H1 (cell line): ENCODE results near the gene EBF3. TPM values are rescaled to one million over a fixed set of nuclear protein-coding genes. Genes with fewer than 3 reads are reported as not detected.

Source experiments
- CTCF ChIA-PET: fragments of 300-600 bp; sonication (Branson Sonifier 250); formaldehyde crosslinking; loops from one replicate; lab custom pipeline; 2021; ENCODE audit not compliant: partially characterized antibody; lab: Charles Lee
- POLR2A ChIA-PET: fragments of 300-600 bp; sonication (Branson Sonifier 250); formaldehyde crosslinking; loops from one replicate; lab custom pipeline; 2021; ENCODE audit warnings: inconsistent platforms; ENCODE audit not compliant: partially characterized antibody; lab: Charles Lee
- DNase-seq, 2 experiments: peaks; one replicate each; pipeline versions ENCODE4 v3.0.0 to v3.0.0-alpha.2; 2010 to 2022; ENCODE audit warnings: low spot score in 2 of 2, low read depth in 1 of 2, mixed read lengths in 1 of 2
- FAIRE-seq: peaks from 2 replicates; lab custom pipeline; 2011; peaks lifted over from hg19 to GRCh38; lab: Jason Lieb, UNC
- H2AFZ ChIP-seq: 2 replicates; pipeline ENCODE4 v1.8.1; 2012; ENCODE audit warnings: low read length, inconsistent platforms
- H2AK5ac ChIP-seq: 2 replicates; pipeline ENCODE4 v1.6.1; 2013; ENCODE audit warnings: low read depth, low read length
- H2BK120ac ChIP-seq: replicated peaks from 2 replicates; pipeline ENCODE3; 2013; ENCODE audit warnings: low read depth, low read length, inconsistent platforms
- H2BK12ac ChIP-seq: 2 replicates; pipeline ENCODE4 v1.6.1; 2013; ENCODE audit warnings: low read depth, low read length
- H2BK15ac ChIP-seq: 2 replicates; pipeline ENCODE4 v1.6.1; 2013; ENCODE audit warnings: low read length
- H2BK20ac ChIP-seq: 2 replicates; pipeline ENCODE4 v1.6.1; 2013; ENCODE audit warnings: low read length
- H2BK5ac ChIP-seq: 2 replicates; pipeline ENCODE4 v1.6.1; 2013; ENCODE audit warnings: low read depth, low read length
- H3K14ac ChIP-seq: 2 replicates; pipeline ENCODE4 v1.6.1; 2013; ENCODE audit warnings: inconsistent platforms; ENCODE audit not compliant: insufficient read length
- H3K18ac ChIP-seq: 2 replicates; pipeline ENCODE4 v1.6.1; 2013; ENCODE audit warnings: low read length; ENCODE audit errors: extremely low read depth
- H3K23ac ChIP-seq: 2 replicates; pipeline ENCODE4 v1.6.1; 2013; ENCODE audit warnings: inconsistent platforms; ENCODE audit not compliant: insufficient read length
- H3K23me2 ChIP-seq: 2 replicates; pipeline ENCODE4 v1.6.1; 2013; ENCODE audit warnings: low read depth, low read length
- H3K27ac ChIP-seq: 2 replicates; pipeline ENCODE4 v1.6.1; 2011; ENCODE audit warnings: low read depth, low read length, inconsistent platforms
- H3K27me3 ChIP-seq, 4 experiments: replicated peaks in 1 of 4; 1 replicate in 1 of 4; 2 replicates in 3 of 4; pipeline versions ENCODE4 v1.6.1 to v1.8.1; 2011 to 2013; ENCODE audit warnings: low read length in 3 of 4, mild to moderate bottlenecking in 3 of 4, inconsistent platforms in 2 of 4, mixed read lengths in 2 of 4, moderate library complexity in 1 of 4; ENCODE audit not compliant: control insufficient read depth in 3 of 4, insufficient read depth in 3 of 4; ENCODE audit errors: extremely low read depth in 1 of 4
- H3K36me3 ChIP-seq, 4 experiments: 2 replicates each; pipeline versions ENCODE4 v1.6.1 to v1.8.1; 2011 to 2013; ENCODE audit warnings: mild to moderate bottlenecking in 4 of 4, low read length in 3 of 4, moderate library complexity in 2 of 4, control low read depth in 1 of 4, inconsistent platforms in 1 of 4; ENCODE audit not compliant: insufficient read depth in 4 of 4, control insufficient read depth in 2 of 4
- H3K4ac ChIP-seq: replicated peaks from 2 replicates; pipeline ENCODE3; 2013; ENCODE audit warnings: low read length, low read depth, mixed read lengths, inconsistent platforms; ENCODE audit not compliant: insufficient read length
- H3K4me1 ChIP-seq, 4 experiments: replicated peaks in 1 of 4; 1 replicate in 1 of 4; 2 replicates in 3 of 4; pipeline versions ENCODE4 v1.6.1 to v1.8.1; 2011 to 2013; ENCODE audit warnings: low read length in 3 of 4, inconsistent platforms in 2 of 4, mixed read lengths in 1 of 4; ENCODE audit not compliant: insufficient read depth in 4 of 4, control insufficient read depth in 3 of 4
- H3K4me2 ChIP-seq, 2 experiments: 2 replicates each; pipeline versions ENCODE4 v1.6.1 to v1.8.1; 2011 to 2013; ENCODE audit warnings: low read depth in 2 of 2, low read length in 2 of 2, control low read depth in 1 of 2, inconsistent platforms in 1 of 2, mild to moderate bottlenecking in 1 of 2; ENCODE audit not compliant: insufficient read depth in 1 of 2
- H3K4me3 ChIP-seq, 4 experiments: fragments of 200-600, 300-600 bp in 1 of 4; sonication (generic), shearing (Covaris generic), sonication (Bioruptor Twin) in 1 of 4; 2 replicates each; pipeline versions ENCODE4 v1.5.1 to v1.8.1; 2011 to 2016; ENCODE audit warnings: low read length in 4 of 4, low read depth in 3 of 4, control low read depth in 2 of 4, inconsistent platforms in 2 of 4, mild to moderate bottlenecking in 2 of 4, mixed read lengths in 1 of 4, moderate library complexity in 1 of 4; ENCODE audit not compliant: insufficient read depth in 2 of 4; ENCODE audit errors: extremely low read depth in 1 of 4
- H3K56ac ChIP-seq: replicated peaks from 2 replicates; pipeline ENCODE3; 2013; ENCODE audit warnings: low read depth, mild to moderate bottlenecking, mixed read lengths, low read length, inconsistent platforms; ENCODE audit not compliant: insufficient read length
- H3K79me1 ChIP-seq: 2 replicates; pipeline ENCODE4 v1.6.1; 2013; ENCODE audit warnings: low read depth, low read length, control low read depth
- H3K79me2 ChIP-seq, 2 experiments: 2 replicates each; pipeline versions ENCODE4 v1.6.1 to v1.8.1; 2012 to 2013; ENCODE audit warnings: low read length in 2 of 2, mild to moderate bottlenecking in 2 of 2, inconsistent platforms in 1 of 2; ENCODE audit not compliant: insufficient read depth in 2 of 2, control insufficient read depth in 1 of 2
- H3K9ac ChIP-seq, 4 experiments: replicated peaks in 1 of 4; 1 replicate in 1 of 4; 2 replicates in 3 of 4; pipeline versions ENCODE4 v1.6.1 to v1.8.1; 2011 to 2013; ENCODE audit warnings: low read depth in 3 of 4, low read length in 3 of 4, control low read depth in 2 of 4, mild to moderate bottlenecking in 2 of 4, moderate library complexity in 2 of 4, inconsistent platforms in 1 of 4; ENCODE audit errors: extremely low read depth in 1 of 4
- H3K9me3 ChIP-seq, 2 experiments: 2 replicates each; pipeline versions ENCODE4 v1.6.1 to v1.8.1; 2012 to 2013; ENCODE audit warnings: mild to moderate bottlenecking in 2 of 2, moderate library complexity in 2 of 2, control low read depth in 1 of 2, inconsistent platforms in 1 of 2, low read depth in 1 of 2, low read length in 1 of 2, mixed read lengths in 1 of 2; ENCODE audit not compliant: insufficient read depth in 2 of 2
- H4K20me1 ChIP-seq, 2 experiments: replicated peaks in 1 of 2; 2 replicates each; pipeline versions ENCODE3 to v1.8.1; 2011 to 2013; ENCODE audit warnings: inconsistent platforms in 2 of 2, low read length in 2 of 2, mild to moderate bottlenecking in 1 of 2; ENCODE audit not compliant: insufficient read depth in 2 of 2, control insufficient read depth in 1 of 2
- H4K5ac ChIP-seq: 2 replicates; pipeline ENCODE4 v1.6.1; 2013; ENCODE audit warnings: low read length, low read depth, mixed read lengths, inconsistent platforms; ENCODE audit not compliant: insufficient read length
- H4K8ac ChIP-seq: 2 replicates; pipeline ENCODE4 v1.8.0; 2013; ENCODE audit warnings: mild to moderate bottlenecking, moderate library complexity, low read length, inconsistent platforms; ENCODE audit not compliant: insufficient read depth; ENCODE audit errors: extremely low read depth
- H4K91ac ChIP-seq: replicated peaks from 2 replicates; pipeline ENCODE3; 2013; ENCODE audit warnings: low read length, mixed read lengths, inconsistent platforms; ENCODE audit not compliant: insufficient read length
- ASH2L ChIP-seq: fragments of 200-600, 300-600 bp; sonication (generic); IDR thresholded peaks from one replicate; pipeline ENCODE4 v1.7.1; 2017; ENCODE audit warnings: low read length
- BACH1 ChIP-seq: IDR thresholded peaks from 2 replicates; pipeline ENCODE4 v1.6.1; 2012; ENCODE audit warnings: low read length, improper control_type of control experiment
- BCL11A ChIP-seq, 2 experiments: IDR thresholded peaks; one replicate each; pipeline ENCODE4 v1.6.1; 2011; ENCODE audit warnings: low read depth in 2 of 2, low read length in 2 of 2, mild to moderate bottlenecking in 2 of 2
- CBX5 ChIP-seq: fragments of 300-800, 300-1000 bp; sonication (generic); IDR thresholded peaks from 2 replicates; pipeline ENCODE4 v1.7.1; 2016; ENCODE audit warnings: antibody characterized with exemption, low read length, low read depth
- CHD1 ChIP-seq: IDR thresholded peaks from 2 replicates; pipeline ENCODE4 v1.6.1; 2012; ENCODE audit warnings: low read depth, low read length, improper control_type of control experiment
- CREB1 ChIP-seq: IDR thresholded peaks from 2 replicates; pipeline ENCODE4 v1.6.1; 2012; ENCODE audit warnings: inconsistent platforms
- FOSL1 ChIP-seq: IDR thresholded peaks from 2 replicates; pipeline ENCODE4 v1.6.1; 2011; ENCODE audit warnings: mild to moderate bottlenecking, low read depth, low read length, moderate library complexity; ENCODE audit not compliant: insufficient read depth
- POU5F1 ChIP-seq: IDR thresholded peaks from 2 replicates; pipeline ENCODE4 v1.6.1; 2011; ENCODE audit warnings: low read depth, mild to moderate bottlenecking, low read length, moderate library complexity
- WGBS, 2 experiments: shearing (Covaris generic) in 1 of 2; methylation state at CpG; one replicate each; pipeline versions ENCODE4 v1.1.6 to v1.1.7; 2013 to 2015; ENCODE audit warnings: low lambda C conversion rate in 2 of 2, mixed read lengths in 2 of 2, inconsistent platforms in 1 of 2, low coverage in 1 of 2, missing lambda C conversion rate in 1 of 2; ENCODE audit not compliant: insufficient replicate concordance in 2 of 2, insufficient coverage in 1 of 2, insufficient read length in 1 of 2; ENCODE audit errors: extremely low coverage in 1 of 2, missing lambda C conversion rate in 1 of 2; 5-methylcytosine and 5-hydroxymethylcytosine counted together
- polyA plus RNA-seq, 7 experiments: library from polyadenylated mRNA; depleted of rRNA in 3 of 7; stranded (reverse) in 5 of 7; unstranded in 2 of 7; fragments of >200 nt in 5 of 7; fragments of 200-250 nt in 2 of 7; gene quantifications; 1 replicate in 5 of 7; 2 replicates in 1 of 7; 4 replicates in 1 of 7; pipeline versions ENCODE4 v1.2.1 to v1.2.3, GENCODE V29; 2011 to 2013; ENCODE audit warnings: missing spikeins in 2 of 7, mixed read lengths in 2 of 7
- total RNA-seq: library from RNA; stranded (reverse); fragmentation: NEBNext Ultra II Directional; extraction: Animal tissue kit (Norgen Biotek cat#: 25700); gene quantifications from 2 replicates; pipeline ENCODE4 v1.2.1, GENCODE V29; 2021

The EBF3 gene
- total and polyA plus RNA-seq, 2 of the 8 experiments (the other 6 are each of a cell fraction or from before 2014, with no cell fraction given), result 0.08 to 0.26 TPM

DNA sequence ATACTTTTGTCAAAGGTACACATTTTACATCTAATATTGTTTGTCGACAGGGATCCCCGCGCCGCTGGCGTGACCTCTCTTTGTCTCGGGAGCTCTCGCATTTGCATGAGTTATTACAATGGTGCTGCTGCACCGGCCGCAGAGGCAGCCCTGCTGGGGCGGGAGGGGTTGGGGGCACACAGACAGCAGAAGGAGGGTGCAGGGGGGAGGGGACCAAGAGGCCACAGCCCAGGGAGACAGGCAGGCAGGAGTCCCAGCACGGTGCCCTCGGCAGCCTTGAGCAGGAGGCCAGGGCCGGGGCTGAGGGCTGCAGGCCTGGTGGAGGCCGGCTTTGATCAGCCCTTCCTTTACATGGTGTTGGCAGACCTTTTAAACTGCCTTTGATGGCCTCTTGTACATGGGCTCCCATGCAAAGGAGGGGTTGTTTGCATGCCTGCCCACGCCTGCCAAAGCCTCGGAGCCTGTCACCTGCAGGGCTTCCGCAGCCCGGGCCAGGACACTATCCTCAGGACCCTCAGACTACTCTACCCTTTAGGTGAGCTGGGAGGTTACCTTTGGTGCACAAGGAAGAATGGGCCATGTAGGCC, 95.5 kb downstream of the EBF3 start:
- Histone ChIP-seq H3K4me3 (no peak overlapping the region), H2AK5ac (no peak overlapping the region), H3K23ac (no peak overlapping the region), H4K20me1 (no peaks in the 10 kb centered on the region), H3K23me2 (no peaks in the 10 kb centered on the region), H3K27me3 (0 out of 7 replicates have a peak, but pooled peaks cover 0 to 2% (median 0%) of the 10 kb centered on the region in 4 experiments), H3K4me2 (peak overlapping the region in 1 of 2 experiments; percentile 33; a peak in 1 of 4 replicates), H2AFZ (no peak overlapping the region), H4K91ac (no peak overlapping the region), H2BK12ac (peak overlapping the region; percentile 60; the same call in 1 of the 2 replicates), H3K56ac (no peak overlapping the region), H3K18ac (peak overlapping the region; percentile 76; the same call in 1 of the 2 replicates), H3K79me2 (no peaks in the 10 kb centered on the region), H3K79me1 (no peaks in the 10 kb centered on the region), H3K4ac (peak overlapping the region; percentile 13), H3K4me1 (peaks cover 7 to 35% (median 14%) of the 10 kb centered on the region in 4 experiments), H3K27ac (no peak overlapping the region), H4K8ac (no peak overlapping the region), H4K5ac (no peak overlapping the region), H3K36me3 (no peaks in the 10 kb centered on the region), H2BK20ac (no peak overlapping the region), H2BK5ac (peak overlapping the region; percentile 24; the same call in 1 of the 2 replicates), H2BK120ac (no peak overlapping the region), H2BK15ac (0 out of 2 replicates have a peak overlapping the region, but pooled peaks have one; percentile 18), H3K9ac (no peak overlapping the region), H3K14ac (no peak overlapping the region), H3K9me3 (no peaks in the 10 kb centered on the region)
- FAIRE-seq (no peak), DNase-seq (no peak)
- POLR2A ChIA-PET, result no interaction called here
- WGBS, 2 experiments, result 51% methylated on average over 16 of the region's 18 CpGs; no CpG with 5 or more reads in 1 of the 2 experiments
- CTCF ChIA-PET, result interaction anchor here (0.7 to 9.4 kb wide), 7 partner anchors 15 to 206 kb away, joined by 3 to 123 read pairs (median 5); no protein-coding TSS in a partner anchor
- TF ChIP-seq BCL11A (IDR thresholded peaks at IDR 0.05; ENCODE audit: low read depth in 2 of 2, low read length in 2 of 2) (no peak), CHD1 (no peak), FOSL1 (no peak), BACH1 (no peak), POU5F1 (no peak), CREB1 (no peak), ASH2L (no peak), CBX5 (no peak)
